Measurements from ENCODE around the gene HMX1.

GRCh38 chr4:8909548-8909947, 37.9 kb upstream of the HMX1 start:
- TF ChIP-seq, protein P1, sequence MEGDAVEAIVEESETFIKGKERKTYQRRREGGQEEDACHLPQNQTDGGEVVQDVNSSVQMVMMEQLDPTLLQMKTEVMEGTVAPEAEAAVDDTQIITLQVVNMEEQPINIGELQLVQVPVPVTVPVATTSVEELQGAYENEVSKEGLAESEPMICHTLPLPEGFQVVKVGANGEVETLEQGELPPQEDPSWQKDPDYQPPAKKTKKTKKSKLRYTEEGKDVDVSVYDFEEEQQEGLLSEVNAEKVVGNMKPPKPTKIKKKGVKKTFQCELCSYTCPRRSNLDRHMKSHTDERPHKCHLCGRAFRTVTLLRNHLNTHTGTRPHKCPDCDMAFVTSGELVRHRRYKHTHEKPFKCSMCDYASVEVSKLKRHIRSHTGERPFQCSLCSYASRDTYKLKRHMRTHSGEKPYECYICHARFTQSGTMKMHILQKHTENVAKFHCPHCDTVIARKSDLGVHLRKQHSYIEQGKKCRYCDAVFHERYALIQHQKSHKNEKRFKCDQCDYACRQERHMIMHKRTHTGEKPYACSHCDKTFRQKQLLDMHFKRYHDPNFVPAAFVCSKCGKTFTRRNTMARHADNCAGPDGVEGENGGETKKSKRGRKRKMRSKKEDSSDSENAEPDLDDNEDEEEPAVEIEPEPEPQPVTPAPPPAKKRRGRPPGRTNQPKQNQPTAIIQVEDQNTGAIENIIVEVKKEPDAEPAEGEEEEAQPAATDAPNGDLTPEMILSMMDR (IDR thresholded peaks at IDR 0.05) = no peak
- TF ChIP-seq POLR2AphosphoS5 (IDR thresholded peaks at IDR 0.05) = no peak

Data from breast epithelium (tissue), 3 donors.